GM19372 (cell line): ENCODE results near the gene SERP2.

Source experiments
- ATAC-seq: cut with Tn5 transposase; IDR thresholded peaks from one replicate; pipeline ENCODE4 v1.9.1; 2021; ENCODE audit warnings: mild to moderate bottlenecking, low read depth, moderate library complexity; ENCODE audit not compliant: unreplicated experiment

SERP2 gene

DNA sequence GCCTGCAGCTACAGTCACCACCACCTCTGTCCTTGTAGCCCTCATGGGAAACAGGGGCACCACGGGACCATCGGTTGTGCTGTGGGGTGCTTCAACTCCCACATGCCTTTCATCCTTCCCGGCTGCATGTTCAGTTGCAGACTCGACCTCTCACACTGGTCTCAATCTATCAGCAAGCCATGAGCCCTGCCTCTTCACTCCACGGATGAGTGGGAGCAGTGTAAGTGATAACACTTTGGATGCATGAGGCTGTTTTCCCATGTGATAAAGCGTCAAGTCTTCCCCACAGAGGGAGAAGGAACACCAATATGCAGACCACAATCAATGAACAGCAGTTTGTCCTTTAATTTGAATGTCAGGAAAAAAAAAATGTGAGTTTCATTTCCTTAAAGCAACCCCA, 12.2 kb downstream of the SERP2 start:
- no peak for ATAC-seq

DNA sequence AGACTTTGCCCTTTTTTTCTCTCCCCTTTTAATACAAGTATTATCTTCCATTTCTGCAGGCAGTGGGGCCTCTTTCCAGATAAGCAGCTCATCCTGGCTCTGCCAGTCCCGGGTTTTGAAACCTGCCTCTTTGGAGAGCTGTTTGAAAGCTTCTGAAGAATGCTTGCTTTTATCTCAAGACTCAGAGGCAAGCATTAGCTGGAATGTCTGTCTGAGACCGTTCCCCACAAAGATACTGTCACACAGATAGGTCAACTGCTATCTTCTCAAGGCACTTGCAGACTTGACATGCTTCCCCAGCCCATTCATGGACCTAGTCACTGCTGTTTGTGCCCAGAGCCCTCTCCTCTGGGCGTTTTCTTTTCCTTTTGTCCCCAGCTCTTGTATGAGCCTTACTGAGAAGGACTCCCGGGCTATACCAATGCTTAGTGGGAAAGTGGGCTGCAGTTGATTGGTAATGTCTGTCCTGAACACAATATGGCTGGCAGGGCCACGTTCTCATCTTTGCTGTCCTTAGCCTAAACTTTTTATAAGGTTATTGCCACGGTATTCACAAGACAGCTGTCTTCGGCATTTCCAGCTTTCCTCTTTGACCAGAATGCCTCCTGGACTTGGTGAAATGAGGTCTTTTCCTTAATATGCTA, 13.4 kb downstream of the SERP2 start:
- ATAC-seq = no peak

DNA sequence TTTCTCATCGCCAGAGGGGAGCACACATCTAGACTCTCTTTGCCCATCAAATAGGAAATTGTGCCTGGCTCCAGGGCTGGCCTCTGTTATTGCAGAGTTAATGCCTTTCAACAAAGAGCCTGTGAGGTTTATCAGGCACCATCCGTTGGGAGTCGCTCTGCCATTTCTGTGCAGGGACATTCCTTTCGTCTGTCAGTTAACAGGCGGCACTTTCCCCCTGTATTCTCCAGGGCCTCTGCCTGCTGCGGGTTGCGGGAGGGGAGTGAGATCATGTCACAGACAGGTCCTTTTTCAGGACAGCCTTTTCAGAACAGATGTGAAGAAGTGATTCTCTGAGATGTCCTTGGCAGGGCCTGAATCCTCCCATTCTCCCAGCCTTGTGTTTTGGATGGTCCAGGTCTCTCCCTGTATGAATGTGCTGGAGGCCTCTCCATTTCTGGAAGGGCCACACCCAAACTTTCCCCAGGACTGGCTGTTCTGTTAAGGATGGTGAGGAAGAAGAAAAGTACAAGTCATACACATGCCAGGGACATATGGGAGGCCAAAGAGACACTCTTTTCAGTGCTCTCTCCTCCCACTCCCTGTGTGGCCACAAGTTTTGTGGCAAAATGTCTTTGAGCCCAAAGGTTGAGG, 14.9 kb downstream of the SERP2 start:
- ATAC-seq = no peak

DNA sequence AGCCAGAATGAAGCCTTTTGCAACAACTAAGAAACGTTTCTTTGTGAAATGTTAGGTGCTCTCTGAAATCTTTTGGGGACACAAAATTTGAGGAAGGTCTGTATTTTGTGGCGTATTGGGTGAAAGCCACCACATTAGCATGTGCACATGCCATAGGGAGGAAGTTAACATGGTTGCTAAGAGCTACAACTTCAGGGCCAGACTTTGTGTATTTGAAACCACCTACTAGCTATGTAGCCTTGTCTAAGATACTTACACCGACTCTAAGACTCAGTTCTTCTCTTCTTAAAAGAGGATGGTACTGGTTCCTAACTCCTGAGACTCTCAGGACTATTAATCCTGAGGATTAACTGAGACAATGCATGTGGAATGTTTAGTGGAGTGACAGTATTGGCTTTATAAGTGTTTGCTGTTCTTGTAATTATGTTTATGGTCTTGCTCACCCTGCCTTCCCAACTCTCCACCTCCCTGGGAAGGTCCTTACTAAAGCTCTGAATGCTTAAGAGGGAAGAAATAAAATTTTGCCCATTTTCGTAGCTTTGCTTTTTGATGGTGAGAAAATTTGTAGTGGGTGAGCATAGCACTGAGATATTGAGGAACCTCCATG, 15.5 kb downstream of the SERP2 start:
- no peak for ATAC-seq

DNA sequence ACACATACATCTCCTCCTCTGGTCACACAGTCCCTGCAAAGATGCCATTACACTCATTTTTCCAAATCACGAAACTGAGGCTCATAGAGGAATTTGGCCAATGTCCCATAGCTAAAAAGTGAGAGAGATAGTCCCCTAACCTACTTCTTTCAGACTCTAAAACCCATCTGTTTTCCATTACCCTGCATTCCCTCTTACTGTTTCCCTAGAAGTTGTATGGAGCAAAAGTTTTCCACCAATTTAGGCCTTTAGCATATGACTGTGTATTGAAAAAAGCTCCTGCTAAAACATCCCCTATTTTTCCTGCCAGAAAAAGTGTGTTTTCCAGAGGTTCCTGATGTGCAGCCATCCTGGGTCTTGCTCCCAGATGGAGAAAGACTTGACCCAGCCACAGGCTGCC, 16.3 kb downstream of the SERP2 start:
- ATAC-seq = no peak

DNA sequence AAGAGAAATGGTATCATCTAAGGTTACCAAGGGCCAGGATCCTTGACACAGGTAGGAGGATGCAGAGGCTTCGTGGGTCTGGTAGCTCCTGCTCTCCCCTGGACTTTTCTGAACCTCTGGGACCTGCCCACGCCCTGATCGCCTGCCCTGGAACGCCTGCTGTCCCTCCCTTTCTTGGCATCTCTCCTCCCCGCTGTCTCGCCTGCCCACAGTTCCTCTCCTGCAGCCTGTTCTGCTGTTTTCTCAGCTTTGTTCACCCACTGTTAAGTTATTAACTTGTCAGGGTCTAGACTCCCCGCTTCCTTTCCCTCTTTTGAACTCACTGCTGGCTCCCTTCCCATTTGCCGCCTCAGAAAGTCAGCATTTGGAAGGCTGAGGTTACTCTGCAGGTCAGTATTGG, 19.8 kb downstream of the SERP2 start:
- no peak for ATAC-seq

DNA sequence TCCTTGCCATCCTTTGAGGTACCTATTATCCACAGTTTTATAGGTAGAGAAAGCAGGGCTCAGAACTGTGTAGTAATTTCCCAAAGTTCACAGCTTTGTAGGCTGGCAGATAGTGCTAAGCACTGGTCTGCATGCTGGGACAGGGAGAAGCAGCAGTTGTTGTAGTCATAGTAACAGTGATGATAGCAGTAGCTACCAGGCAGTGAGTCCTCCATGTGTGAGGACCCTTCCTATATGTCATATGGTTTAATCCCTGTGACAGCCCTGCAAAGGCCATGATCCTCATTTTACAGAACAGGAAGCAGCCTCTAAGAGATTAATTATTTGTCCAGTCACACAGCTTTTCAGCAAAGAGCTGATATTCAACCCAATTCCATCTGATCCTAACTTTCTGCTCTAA, 21.0 kb downstream of the SERP2 start:
- ATAC-seq = no peak

DNA sequence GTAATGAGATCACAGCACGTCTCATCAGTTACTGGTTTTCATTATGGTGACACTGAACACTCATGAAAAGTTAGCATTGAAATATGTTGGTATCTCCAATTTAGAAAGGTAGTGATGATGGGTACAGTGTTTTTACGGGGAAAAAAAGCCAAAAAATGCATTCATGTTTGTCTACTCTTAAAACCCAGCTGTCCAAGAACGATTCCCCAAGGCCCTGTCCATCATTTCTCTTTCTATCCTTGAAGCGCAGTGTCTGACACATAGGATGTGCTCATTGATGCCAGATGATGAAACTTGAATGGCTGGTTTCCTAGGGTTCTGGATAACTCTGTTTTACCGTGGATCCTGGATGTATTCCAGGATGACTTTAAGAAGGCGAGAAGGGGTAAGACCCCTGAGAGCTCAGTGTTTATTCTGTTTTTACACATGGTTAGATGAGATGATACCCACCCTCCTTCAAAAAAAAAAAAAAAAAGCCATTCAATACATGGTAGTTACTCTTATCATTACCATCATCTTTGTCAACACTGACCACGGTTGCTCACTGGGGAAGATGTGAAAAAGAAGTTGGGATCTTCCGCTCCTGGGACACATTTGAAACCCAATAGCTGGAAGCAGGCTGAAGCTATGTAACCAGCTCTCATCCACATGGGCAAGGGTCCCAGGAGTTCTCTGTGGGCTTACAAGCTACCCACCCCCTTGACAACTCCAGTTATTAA, 22.5 kb downstream of the SERP2 start:
- no peak for ATAC-seq

DNA sequence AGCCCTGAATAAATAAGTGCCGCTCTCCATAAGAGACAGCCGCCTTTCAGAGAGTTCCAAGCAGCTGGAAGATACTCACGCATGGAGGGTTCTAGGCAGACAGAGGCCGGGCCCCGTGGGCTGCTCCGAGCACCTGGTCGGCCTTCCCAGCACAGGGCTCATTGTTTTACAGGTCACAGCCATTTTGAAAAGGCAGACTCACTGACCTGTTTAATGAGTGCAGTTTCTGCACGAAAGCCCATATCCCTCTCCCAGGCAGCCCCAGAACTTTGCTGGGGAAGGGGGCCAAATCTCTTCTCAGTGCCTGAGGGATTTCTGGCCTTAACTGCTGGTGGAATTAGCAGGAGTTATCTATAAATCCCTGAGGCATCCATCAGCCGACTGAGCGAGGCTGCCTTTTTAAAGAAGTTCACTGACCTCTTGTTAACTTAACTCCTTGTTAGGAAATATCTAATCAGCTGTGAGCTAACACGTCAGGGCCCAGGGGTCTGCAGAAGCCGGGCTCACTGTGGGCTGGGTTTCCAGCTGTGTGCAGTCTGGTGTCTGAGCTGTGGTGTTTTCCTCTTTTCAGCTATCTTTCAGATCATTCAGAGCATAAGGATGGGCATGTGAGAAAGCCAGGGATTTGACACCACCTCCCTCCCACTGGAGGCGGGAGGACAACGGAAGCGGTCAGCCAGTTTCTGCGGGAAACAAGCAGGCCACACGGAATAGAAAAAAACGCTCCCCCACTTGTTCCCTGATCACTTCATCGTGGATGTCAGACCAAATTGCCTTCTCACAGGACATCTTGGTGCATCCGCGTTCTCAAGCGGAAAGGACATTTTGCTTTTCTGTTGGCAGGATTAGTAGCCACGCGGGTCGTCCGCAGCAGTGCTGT, 23.3 kb downstream of the SERP2 start:
- ATAC-seq = no peak

DNA sequence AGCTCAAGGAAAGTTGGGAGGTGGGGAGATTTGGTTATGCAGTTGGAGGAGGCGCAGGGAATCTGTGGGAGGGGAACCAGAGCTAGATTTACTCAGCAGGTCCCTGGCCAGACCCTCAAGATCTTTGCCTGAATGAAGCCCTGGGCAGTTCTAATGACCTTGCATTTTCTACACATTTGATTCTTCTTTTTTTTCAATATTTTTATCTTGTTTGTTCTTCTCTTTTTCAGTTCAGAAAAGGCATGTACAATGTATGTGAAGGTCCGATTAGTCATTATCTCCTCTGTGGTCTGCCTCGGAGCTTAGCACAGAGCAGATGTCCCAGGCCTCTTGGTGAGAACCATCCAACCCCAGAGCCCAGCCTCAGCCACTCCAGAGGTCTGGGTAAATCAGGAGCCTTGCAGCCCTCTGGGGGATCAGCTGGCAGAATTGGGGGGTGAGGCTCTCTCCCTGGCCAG, 24.2 kb downstream of the SERP2 start:
- no peak for ATAC-seq

DNA sequence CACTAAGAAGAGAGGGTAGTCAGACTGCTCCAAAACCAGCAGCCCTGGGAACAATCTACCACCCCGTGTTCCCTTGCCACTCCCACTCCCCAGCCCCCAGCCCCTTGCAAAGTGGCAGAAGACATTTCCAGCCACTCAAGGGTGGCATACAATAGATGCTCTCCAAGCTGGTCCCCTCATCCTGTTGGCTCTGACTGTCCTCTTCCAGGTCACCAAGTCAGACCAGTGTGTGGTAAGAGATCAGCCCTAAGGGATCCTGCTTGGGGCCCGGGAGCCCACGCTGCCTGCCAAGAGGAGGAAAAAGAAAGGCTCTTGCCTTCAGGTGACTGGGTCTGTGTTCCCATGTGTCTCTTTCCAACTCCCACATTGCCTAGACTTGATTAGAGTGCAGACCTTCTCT, 25.0 kb downstream of the SERP2 start:
- ATAC-seq = no peak

DNA sequence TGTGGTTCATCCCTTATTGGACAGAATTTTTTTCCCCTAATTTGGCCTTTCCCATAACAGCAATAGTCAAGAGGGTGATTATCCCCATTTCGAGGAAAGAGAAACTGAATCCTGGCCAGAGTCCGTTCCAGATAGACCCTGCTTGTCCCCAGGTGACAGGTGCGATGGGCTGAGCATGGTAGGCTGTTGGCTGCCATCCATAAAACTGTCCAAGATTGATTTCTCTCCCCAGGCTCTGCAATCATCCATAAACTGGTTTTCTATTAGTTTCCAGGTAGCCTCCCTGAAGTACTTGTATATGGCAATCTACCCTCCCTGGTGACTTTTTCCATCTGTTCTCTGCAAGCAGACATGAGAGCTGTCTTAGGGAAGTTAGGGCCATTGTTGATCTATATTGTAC, 25.4 kb downstream of the SERP2 start:
- no peak for ATAC-seq

DNA sequence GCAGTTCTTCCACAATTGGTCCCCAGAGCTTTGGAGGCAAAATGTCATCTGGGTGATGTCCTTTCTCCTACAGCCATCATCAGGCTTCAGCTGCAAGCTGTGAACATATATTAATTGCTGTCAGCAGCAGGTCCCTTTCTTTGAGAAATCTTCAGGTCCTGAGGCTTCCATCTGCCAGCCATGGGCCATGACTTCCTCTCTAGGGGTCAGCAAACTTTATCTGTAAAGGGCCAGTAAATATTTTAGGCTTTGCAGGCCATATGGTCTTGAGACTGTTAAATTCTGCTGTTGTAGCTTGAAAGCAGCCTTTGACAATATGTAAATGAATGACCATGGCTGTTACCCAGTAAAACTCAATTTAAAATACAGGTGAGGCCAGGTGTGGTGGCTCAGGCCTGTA, 27.1 kb downstream of the SERP2 start:
- no peak for ATAC-seq

DNA sequence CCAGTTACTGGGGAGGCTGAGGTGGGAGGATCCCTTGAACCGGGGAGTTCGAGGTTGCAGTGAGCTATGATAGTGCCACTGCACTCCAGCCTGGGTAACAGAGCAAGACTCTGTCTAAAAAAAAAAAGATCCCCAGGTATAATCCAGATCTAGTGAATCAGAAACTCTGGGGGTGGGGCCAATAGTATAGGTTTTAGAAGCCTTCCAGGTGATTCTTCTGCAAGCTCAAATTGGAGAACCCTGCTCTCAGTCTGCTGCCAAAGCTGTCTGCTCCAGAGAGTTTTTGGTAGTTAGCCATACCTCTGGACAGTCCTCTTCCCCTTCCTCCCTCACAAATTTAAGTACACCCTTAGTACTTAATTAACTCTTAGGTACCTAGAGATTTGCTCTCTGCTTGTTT, 28.0 kb downstream of the SERP2 start:
- ATAC-seq = no peak

DNA sequence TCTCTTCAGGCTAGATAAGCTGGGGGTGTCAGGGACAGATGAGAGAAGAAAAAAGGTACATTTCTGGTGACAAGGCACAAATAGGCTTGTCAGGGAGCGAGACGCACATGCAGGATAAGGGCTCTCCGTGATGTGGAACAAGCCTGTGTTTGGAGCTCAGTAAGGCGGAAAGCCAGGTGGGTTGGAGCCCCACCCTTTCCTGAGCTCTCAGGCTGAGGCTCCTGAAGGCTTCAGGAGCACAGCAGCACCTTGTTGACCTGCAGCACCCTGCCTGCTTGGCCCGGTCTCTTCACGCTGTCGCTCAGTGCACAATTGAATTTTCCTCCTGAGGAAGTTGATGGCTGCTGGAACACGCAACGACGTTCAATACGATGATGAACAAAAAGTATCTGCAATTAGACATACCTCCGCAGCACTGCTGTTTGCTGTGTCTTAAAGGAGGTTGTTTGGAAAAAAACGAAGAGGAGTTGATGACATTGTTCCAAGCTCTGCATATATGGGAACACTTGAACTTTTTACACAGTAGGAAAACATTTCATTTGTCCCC, 29.3 kb downstream of the SERP2 start:
- no peak for ATAC-seq

DNA sequence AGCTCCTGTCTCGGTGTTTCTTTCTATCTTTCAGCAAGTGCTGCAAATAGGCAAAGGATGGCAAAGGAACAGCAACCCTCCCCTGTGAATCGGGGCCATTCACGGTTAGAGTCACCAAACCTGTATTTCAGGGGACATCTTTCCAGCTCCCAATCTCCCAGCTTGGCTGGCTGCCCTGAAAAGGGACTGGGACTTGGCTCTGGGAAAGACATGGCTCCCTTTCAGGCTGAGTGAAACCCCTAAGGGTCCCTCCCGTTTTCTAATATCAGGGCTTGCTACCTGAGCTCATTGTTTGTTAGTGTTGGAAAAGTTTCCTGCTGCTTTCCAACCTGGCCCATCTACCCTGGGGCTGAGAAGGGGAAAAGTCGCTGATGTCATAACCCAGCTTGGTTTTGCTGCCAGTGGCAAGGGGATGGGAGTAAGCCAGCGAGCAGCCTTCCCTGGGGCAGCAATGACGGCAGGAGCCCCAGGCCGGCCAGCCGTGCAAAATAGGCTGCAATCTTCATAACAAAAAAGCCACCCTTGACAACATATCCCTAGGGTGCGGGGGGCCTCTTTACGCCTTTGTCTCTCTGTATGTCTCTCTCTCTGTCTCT, 29.9 kb downstream of the SERP2 start:
- no peak for ATAC-seq

DNA sequence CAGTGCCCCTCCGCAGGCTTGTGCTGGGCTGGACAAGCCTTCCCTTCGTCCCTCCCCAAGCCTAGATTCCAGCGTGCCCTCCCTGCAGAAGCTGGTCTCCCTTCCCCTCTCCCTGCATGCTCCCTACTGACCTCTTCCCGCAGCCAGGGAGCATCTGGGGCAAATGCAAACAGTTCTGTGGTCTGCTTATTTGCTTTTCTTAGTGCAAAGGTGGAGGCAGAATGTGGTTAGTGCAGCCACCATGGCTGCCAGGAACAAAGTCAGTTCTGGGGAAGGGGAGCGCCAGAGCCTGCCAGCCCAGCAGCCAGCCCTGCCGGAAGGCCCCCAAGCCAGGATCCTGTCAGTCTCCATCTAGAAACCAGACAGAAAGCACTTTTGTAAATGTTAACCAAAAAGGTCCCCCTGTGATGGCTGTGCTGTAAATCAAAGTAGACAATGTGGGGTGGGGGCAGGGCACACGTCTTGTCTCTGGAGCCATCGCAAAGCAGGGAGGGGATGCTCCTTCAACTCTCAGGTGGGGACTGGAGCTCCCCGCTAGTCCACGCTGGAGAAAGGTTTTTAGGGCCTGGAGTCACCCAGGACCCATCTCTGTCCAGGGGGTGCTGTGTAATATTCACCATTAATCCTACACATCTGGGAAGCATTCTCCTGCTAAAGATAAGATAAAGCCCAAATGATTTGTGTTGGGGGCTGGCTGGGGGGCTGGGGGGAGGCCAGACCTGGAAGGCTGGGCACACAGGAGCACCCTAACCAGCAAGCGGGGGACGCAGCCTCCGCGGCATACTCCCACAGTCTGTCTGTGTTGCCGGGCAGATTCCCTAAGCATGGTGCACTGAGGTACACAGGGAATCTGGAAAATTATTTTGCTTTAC, 30.9 kb downstream of the SERP2 start:
- ATAC-seq = no peak

DNA sequence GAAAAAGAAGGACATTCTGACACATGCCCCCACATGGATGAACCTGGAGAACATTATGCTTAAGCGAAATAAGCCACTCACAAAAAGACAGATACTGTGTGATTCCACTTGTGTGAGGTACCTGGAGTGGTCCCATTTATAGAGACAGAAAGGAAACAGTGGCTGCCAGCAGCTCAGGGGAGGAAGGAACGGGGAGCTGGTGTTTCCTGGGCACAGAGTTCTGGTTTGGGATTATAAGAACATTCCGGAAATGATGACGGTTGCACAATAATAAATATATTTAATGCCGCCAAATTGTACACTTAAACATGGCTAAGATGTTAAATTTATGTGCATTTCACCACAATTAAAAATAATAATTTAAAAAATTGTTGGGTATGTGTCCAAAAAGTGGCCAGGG, 33.0 kb downstream of the SERP2 start:
- no peak for ATAC-seq

DNA sequence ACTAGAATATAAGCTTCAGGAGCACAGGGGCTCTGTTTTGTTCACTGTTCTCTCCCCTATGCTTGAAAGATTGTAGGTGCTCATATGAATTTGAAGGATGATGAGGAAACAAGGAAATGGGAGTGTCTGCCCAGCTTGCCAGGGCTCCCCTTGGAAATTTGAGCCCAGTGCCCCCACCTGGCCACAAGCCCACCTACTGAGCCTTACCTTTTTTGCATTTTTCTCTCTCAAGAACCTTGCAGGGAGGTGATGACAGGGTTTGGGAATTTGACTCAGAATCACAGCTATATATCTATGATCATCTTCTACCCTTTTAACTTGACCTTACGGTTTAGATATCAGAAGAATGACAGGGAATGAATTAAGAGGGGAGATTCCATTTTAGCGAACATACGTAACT, 33.8 kb downstream of the SERP2 start:
- no peak for ATAC-seq
